ENCODE data around the gene FAM131C.

GRCh38 chr1:16067933-16068332, 5.5 kb downstream of the FAM131C start:
- TF ChIP-seq CTCF (conservative IDR thresholded peaks at IDR 0.05) (no peak), EZH2 (IDR thresholded peaks at IDR 0.05; ENCODE audit: low read depth) (no peak)
